GM23338 (cell line): Measurements from ENCODE around the gene HOXA3. TPM values are rescaled to one million over a fixed set of nuclear protein-coding genes. Genes with fewer than 3 reads are reported as not detected.
A peak's percentile ranks its signal among the peaks of the same experiment; 100 is the strongest.

Experiments used
- ATAC-seq: fragments of 200-7000 bp; cut with Tn5 transposase; 3 replicates; pipeline ENCODE4 v1.9.1; 2020
- DNase-seq: peaks from one replicate; pipeline ENCODE4 v3.0.0-alpha.2; 2015; ENCODE audit warnings: low spot score
- H2AFZ ChIP-seq: fragments of 200-600 bp; sonication (generic); 2 replicates; pipeline ENCODE4 v1.8.0; 2016; ENCODE audit warnings: antibody characterized with exemption, mild to moderate bottlenecking, moderate library complexity
- H3F3A ChIP-seq: fragments of 200-600 bp; sonication (generic); replicated peaks from 2 replicates; pipeline ENCODE4 v1.8.0; 2017; ENCODE audit warnings: antibody characterized with exemption, mixed run types, low read depth
- H3K27ac ChIP-seq: fragments of 200-600 bp; sonication (generic); 2 replicates; pipeline ENCODE4 v1.6.1; 2016; ENCODE audit warnings: low read depth
- H3K27me3 ChIP-seq: fragments of 200-600 bp; sonication (generic); 2 replicates; pipeline ENCODE4 v1.8.0; 2016; ENCODE audit warnings: mild to moderate bottlenecking, mixed run types, moderate library complexity; ENCODE audit not compliant: insufficient read depth
- H3K36me3 ChIP-seq: fragments of 200-600 bp; sonication (generic); 2 replicates; pipeline ENCODE4 v1.8.0; 2016; ENCODE audit warnings: mild to moderate bottlenecking; ENCODE audit not compliant: insufficient read depth
- H3K4me1 ChIP-seq: fragments of 200-600 bp; sonication (generic); 2 replicates; pipeline ENCODE4 v1.8.0; 2016; ENCODE audit warnings: mild to moderate bottlenecking, moderate library complexity; ENCODE audit not compliant: insufficient read depth
- H3K4me2 ChIP-seq: fragments of 200-600 bp; sonication (generic); 2 replicates; pipeline ENCODE4 v1.7.1; 2017; ENCODE audit warnings: mixed run types
- H3K4me3 ChIP-seq: fragments of 200-600 bp; sonication (generic); 2 replicates; pipeline ENCODE4 v1.6.1; 2016; ENCODE audit warnings: mixed run types
- H3K79me2 ChIP-seq: fragments of 200-600 bp; sonication (generic); replicated peaks from 2 replicates; pipeline ENCODE4 v1.8.0; 2017; ENCODE audit warnings: mild to moderate bottlenecking; ENCODE audit not compliant: insufficient read depth
- H3K9me2 ChIP-seq: fragments of 200-600 bp; sonication (generic); 2 replicates; pipeline ENCODE4 v1.8.0; 2017; ENCODE audit not compliant: insufficient read depth
- H4K20me1 ChIP-seq: fragments of 200-600 bp; sonication (generic); replicated peaks from 2 replicates; pipeline ENCODE4 v1.8.0; 2017; ENCODE audit warnings: mild to moderate bottlenecking; ENCODE audit not compliant: insufficient read depth
- H3K27ac Mint-ChIP-seq: 2 replicates; pipeline ENCODE4 v1.8.0; 2020; ENCODE audit warnings: inconsistent platforms, mild to moderate bottlenecking, moderate library complexity, mixed read lengths
- H3K27me3 Mint-ChIP-seq: 3 replicates; pipeline ENCODE4 v1.8.0; 2022; ENCODE audit warnings: low read depth, mild to moderate bottlenecking, moderate library complexity, mixed read lengths, inconsistent platforms; ENCODE audit not compliant: insufficient read depth, poor library complexity
- H3K36me3 Mint-ChIP-seq: 3 replicates; pipeline ENCODE4 v1.8.0; 2021; ENCODE audit warnings: low read depth, mild to moderate bottlenecking, inconsistent platforms, moderate library complexity, mixed read lengths
- H3K4me1 Mint-ChIP-seq: 3 replicates; pipeline ENCODE4 v1.8.0; 2020; ENCODE audit warnings: mild to moderate bottlenecking, inconsistent platforms, mixed read lengths
- H3K4me3 Mint-ChIP-seq: 3 replicates; pipeline ENCODE4 v1.8.0; 2021; ENCODE audit warnings: moderate library complexity, mild to moderate bottlenecking, inconsistent platforms, mixed read lengths
- H3K9me3 Mint-ChIP-seq: 3 replicates; pipeline ENCODE4 v1.8.0; 2020; ENCODE audit warnings: moderate library complexity, mild to moderate bottlenecking, inconsistent platforms, mixed read lengths
- CREB1 ChIP-seq: fragments of 250-450 bp; sonication (Bioruptor Pico); IDR thresholded peaks from 2 replicates; pipeline ENCODE4 v1.5.0; 2020; ENCODE audit warnings: low read depth, mild to moderate bottlenecking, moderate library complexity
- CTCF ChIP-seq, 2 experiments: fragments of 200-600 bp in 1 of 2; sonication (generic) in 1 of 2; conservative IDR thresholded peaks; 2 replicates each; pipeline versions ENCODE4 v1.5.1 to v1.6.1; 2016 to 2017; ENCODE audit warnings: antibody characterized with exemption in 2 of 2, low read depth in 2 of 2, mild to moderate bottlenecking in 2 of 2, moderate library complexity in 1 of 2
- ETS1 ChIP-seq: IDR thresholded peaks from 2 replicates; pipeline ENCODE4 v1.6.1; 2016; ENCODE audit warnings: antibody characterized with exemption
- EZH2 ChIP-seq: fragments of 200-600 bp; sonication (generic); IDR thresholded peaks from one replicate; pipeline ENCODE4 v1.8.0; 2017; ENCODE audit warnings: antibody characterized with exemption, mild to moderate bottlenecking, low read depth; ENCODE audit not compliant: unreplicated experiment
- EZH2phosphoT487 ChIP-seq: fragments of 200-600 bp; sonication (generic); IDR thresholded peaks from one replicate; pipeline ENCODE4 v1.8.1; 2018; ENCODE audit warnings: antibody characterized with exemption; ENCODE audit not compliant: unreplicated experiment
- JUNB ChIP-seq: IDR thresholded peaks from one replicate; pipeline ENCODE4 v1.6.1; 2016; ENCODE audit warnings: antibody characterized with exemption; ENCODE audit not compliant: unreplicated experiment
- NANOG ChIP-seq: IDR thresholded peaks from 2 replicates; pipeline ENCODE4 v1.6.1; 2016; ENCODE audit warnings: antibody characterized with exemption, borderline replicate concordance
- POLR2AphosphoS5 ChIP-seq: IDR thresholded peaks from 2 replicates; pipeline ENCODE4 v1.6.1; 2016; ENCODE audit warnings: antibody characterized with exemption, low read depth
- STAT1 ChIP-seq: IDR thresholded peaks from one replicate; pipeline ENCODE4 v1.6.1; 2016; ENCODE audit warnings: antibody characterized with exemption; ENCODE audit not compliant: unreplicated experiment
- ZNF114 ChIP-seq: fragments of 250-450 bp; sonication (Bioruptor Pico); IDR thresholded peaks from 2 replicates; pipeline ENCODE4 v1.5.0; 2020; ENCODE audit warnings: mild to moderate bottlenecking, moderate library complexity
- ZNF331 ChIP-seq: fragments of 250-450 bp; sonication (Bioruptor Pico); IDR thresholded peaks from 2 replicates; pipeline ENCODE4 v1.5.0; 2020; ENCODE audit warnings: low read depth, mild to moderate bottlenecking, moderate library complexity
- ZNF462 ChIP-seq: fragments of 250-450 bp; sonication (Bioruptor Pico); IDR thresholded peaks from 2 replicates; pipeline ENCODE4 v1.5.0; 2020; ENCODE audit warnings: mild to moderate bottlenecking, moderate library complexity
- polyA plus RNA-seq: library from polyadenylated mRNA; unstranded; fragments of >200 nt; fragmentation: Nextera tagmentation; extraction: Ambion mirVana; gene quantifications from 2 replicates; pipeline ENCODE4 v1.2.1, GENCODE V29; 2016
- total RNA-seq: library from RNA; depleted of rRNA; stranded (reverse); fragments of >200 nt; shearing (Covaris generic); gene quantifications from 2 replicates; pipeline ENCODE4 v1.2.3, GENCODE V29; 2014
- TF ChIP-seq, protein P1 (sequence below): IDR thresholded peaks from one replicate; pipeline ENCODE4 v1.6.1; 2018; ENCODE audit warnings: antibody characterized with exemption; ENCODE audit not compliant: unreplicated experiment

The HOXA3 gene
- total and polyA plus RNA-seq, 2 experiments from 2014 or later, result not detected

- peaks cover 100% of the 10 kb centered on the region for H3K27me3 Mint-ChIP-seq
- H3K36me3 Mint-ChIP-seq, result no peaks in the 10 kb centered on the region; the same call in 2 of the 3 replicates
- Histone ChIP-seq H3K9me2 (no peaks in the 10 kb centered on the region), H3K4me1 (peaks cover 25% of the 10 kb centered on the region), H3K36me3 (no peaks in the 10 kb centered on the region), H4K20me1 (peaks cover 80% of the 10 kb centered on the region), H3K4me3 (peak overlapping the region; percentile 49; the same call in 1 of the 2 replicates), H3F3A (peaks cover 51% of the 10 kb centered on the region), H3K79me2 (no peaks in the 10 kb centered on the region), H3K27me3 (peaks cover 100% of the 10 kb centered on the region), H3K4me2 (peak overlapping the region; percentile 75), H3K27ac (no peak overlapping the region), H2AFZ (no peak overlapping the region)
- no peak overlapping the region for H3K27ac Mint-ChIP-seq
- DNase-seq (peak; percentile 54), ATAC-seq (peak; percentile 6)
- H3K4me1 Mint-ChIP-seq, result peaks cover 21% of the 10 kb centered on the region
- peaks cover 11% of the 10 kb centered on the region; the same call in 2 of the 3 replicates for H3K9me3 Mint-ChIP-seq
- H3K4me3 Mint-ChIP-seq, result peak overlapping the region; percentile 57; the same call in 2 of the 3 replicates
- TF ChIP-seq POLR2AphosphoS5 (no peak), CREB1 (CRISPR knock-in tag) (no peak), ZNF114 (no peak), ETS1 (no peak), ZNF462 (no peak), NANOG (no peak), CTCF (conservative IDR thresholded peaks at IDR 0.05; ENCODE audit: low read depth in 2 of 2) (no peak), JUNB (no peak), ZNF331 (CRISPR knock-in tag) (no peak), EZH2 (peak; percentile 95), EZH2phosphoT487 (peak; percentile 31), STAT1 (no peak)
- TF ChIP-seq, protein P1, sequence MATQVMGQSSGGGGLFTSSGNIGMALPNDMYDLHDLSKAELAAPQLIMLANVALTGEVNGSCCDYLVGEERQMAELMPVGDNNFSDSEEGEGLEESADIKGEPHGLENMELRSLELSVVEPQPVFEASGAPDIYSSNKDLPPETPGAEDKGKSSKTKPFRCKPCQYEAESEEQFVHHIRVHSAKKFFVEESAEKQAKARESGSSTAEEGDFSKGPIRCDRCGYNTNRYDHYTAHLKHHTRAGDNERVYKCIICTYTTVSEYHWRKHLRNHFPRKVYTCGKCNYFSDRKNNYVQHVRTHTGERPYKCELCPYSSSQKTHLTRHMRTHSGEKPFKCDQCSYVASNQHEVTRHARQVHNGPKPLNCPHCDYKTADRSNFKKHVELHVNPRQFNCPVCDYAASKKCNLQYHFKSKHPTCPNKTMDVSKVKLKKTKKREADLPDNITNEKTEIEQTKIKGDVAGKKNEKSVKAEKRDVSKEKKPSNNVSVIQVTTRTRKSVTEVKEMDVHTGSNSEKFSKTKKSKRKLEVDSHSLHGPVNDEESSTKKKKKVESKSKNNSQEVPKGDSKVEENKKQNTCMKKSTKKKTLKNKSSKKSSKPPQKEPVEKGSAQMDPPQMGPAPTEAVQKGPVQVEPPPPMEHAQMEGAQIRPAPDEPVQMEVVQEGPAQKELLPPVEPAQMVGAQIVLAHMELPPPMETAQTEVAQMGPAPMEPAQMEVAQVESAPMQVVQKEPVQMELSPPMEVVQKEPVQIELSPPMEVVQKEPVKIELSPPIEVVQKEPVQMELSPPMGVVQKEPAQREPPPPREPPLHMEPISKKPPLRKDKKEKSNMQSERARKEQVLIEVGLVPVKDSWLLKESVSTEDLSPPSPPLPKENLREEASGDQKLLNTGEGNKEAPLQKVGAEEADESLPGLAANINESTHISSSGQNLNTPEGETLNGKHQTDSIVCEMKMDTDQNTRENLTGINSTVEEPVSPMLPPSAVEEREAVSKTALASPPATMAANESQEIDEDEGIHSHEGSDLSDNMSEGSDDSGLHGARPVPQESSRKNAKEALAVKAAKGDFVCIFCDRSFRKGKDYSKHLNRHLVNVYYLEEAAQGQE, result no peak
These were observed 44.7 kb downstream of the HOXA3 start for GRCh38 chr7:27107391-27108381.
